HG02840 (cell line): ENCODE data around the gene SP8.

Experiments
- ATAC-seq: cut with Tn5 transposase; IDR thresholded peaks from one replicate; pipeline ENCODE4 v1.9.1; 2021; ENCODE audit warnings: mild to moderate bottlenecking, moderate library complexity, moderate number of reproducible peaks; ENCODE audit not compliant: unreplicated experiment, low FRiP score

SP8 gene

GRCh38 chr7:20795361-20795760 lies 8.7 kb upstream of the SP8 start:
- ATAC-seq, result no peak

- ATAC-seq, result no peak
Measured at GRCh38 chr7:20794676-20795075, 8.0 kb upstream of the SP8 start.

GRCh38 chr7:20793694-20794394 lies 7.2 kb upstream of the SP8 start:
- ATAC-seq, result no peak

- ATAC-seq, result no peak
Measured at GRCh38 chr7:20793248-20793647, 6.6 kb upstream of the SP8 start.

- ATAC-seq, result no peak
Measured at GRCh38 chr7:20791538-20792434, 5.1 kb upstream of the SP8 start.

GRCh38 chr7:20790375-20790774 lies 3.7 kb upstream of the SP8 start:
- ATAC-seq, result no peak

GRCh38 chr7:20788420-20788990 lies 1.8 kb upstream of the SP8 start:
- no peak for ATAC-seq

- no peak for ATAC-seq
Measured at GRCh38 chr7:20787660-20788419, 1.2 kb upstream of the SP8 start.

GRCh38 chr7:20786421-20786778 lies 286 bp downstream of the SP8 start:
- ATAC-seq, result no peak

- no peak for ATAC-seq
Measured at GRCh38 chr7:20786049-20786412, 655 bp downstream of the SP8 start.

- no peak for ATAC-seq
Measured at GRCh38 chr7:20785157-20786048, 1.3 kb downstream of the SP8 start.

- ATAC-seq, result no peak
Measured at GRCh38 chr7:20784388-20785156, 2.1 kb downstream of the SP8 start.

- no peak for ATAC-seq
Measured at GRCh38 chr7:20783700-20784387, 2.8 kb downstream of the SP8 start.

- ATAC-seq, result no peak
Measured at GRCh38 chr7:20783125-20783699, 3.5 kb downstream of the SP8 start.

GRCh38 chr7:20779041-20779440 lies 7.6 kb downstream of the SP8 start:
- ATAC-seq, result no peak

- peak; percentile 72 for ATAC-seq
Measured at GRCh38 chr7:20778063-20778721, 8.5 kb downstream of the SP8 start.

GRCh38 chr7:20777377-20778062 lies 9.2 kb downstream of the SP8 start:
- ATAC-seq, result peak; percentile 47
